HG03139 (cell line): Measurements from ENCODE around the gene LMBR1.
"Not testable (repeated sequence)": the region's sequence is repeated elsewhere in the genome, so short reads cannot be mapped to it uniquely, and the experiment has no call there.

ENCODE experiments used
- ATAC-seq: cut with Tn5 transposase; IDR thresholded peaks from one replicate; pipeline ENCODE4 v1.9.1; 2021; ENCODE audit not compliant: unreplicated experiment

LMBR1 gene, protein sequence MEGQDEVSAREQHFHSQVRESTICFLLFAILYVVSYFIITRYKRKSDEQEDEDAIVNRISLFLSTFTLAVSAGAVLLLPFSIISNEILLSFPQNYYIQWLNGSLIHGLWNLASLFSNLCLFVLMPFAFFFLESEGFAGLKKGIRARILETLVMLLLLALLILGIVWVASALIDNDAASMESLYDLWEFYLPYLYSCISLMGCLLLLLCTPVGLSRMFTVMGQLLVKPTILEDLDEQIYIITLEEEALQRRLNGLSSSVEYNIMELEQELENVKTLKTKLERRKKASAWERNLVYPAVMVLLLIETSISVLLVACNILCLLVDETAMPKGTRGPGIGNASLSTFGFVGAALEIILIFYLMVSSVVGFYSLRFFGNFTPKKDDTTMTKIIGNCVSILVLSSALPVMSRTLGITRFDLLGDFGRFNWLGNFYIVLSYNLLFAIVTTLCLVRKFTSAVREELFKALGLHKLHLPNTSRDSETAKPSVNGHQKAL

GRCh38 chr7:156892821-156893706 is at the start of gene LMBR1:
Gene LMBR1, minus strand, starts transcription at chr7:156893183. Its CDS starts 190 bp downstream, at chr7:156892993.
- ATAC-seq = peak; percentile 65

DNA sequence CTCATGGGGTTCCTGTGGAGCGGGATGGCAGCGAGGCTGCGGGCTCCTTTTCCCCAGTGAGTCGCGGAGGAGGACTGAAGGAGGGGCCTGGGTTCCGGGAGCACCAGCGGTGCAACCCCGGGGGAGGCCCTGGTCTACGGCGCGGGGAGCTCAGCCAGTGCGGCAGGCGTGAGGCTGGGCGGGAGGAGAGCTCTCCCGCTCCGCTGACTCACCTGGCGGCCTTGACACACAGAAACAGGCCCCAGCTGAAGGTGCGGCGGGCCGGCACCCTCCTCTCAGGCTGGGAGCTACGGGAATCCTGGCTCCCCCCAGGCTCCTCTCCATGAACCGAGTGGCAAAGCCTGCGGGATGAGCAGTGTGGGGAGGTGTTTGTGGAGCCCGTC is 49.7 kb upstream of the LMBR1 start:
- ATAC-seq = no peak

- ATAC-seq = no peak
Measured at GRCh38 chr7:156941393-156942182, 48.6 kb upstream of the LMBR1 start.

GRCh38 chr7:156940421-156941122 is 47.6 kb upstream of the LMBR1 start:
- ATAC-seq = no peak

- ATAC-seq = not testable (repeated sequence)
Measured at GRCh38 chr7:156936766-156937165, 43.8 kb upstream of the LMBR1 start.

- ATAC-seq = no peak
Measured at GRCh38 chr7:156935250-156935649, 42.3 kb upstream of the LMBR1 start.

GRCh38 chr7:156932006-156932405 is 39.0 kb upstream of the LMBR1 start:
- no peak for ATAC-seq

- ATAC-seq = no peak
Measured at GRCh38 chr7:156929789-156930539, 37.0 kb upstream of the LMBR1 start.

GRCh38 chr7:156928406-156928747 is 35.4 kb upstream of the LMBR1 start:
- ATAC-seq = no peak

DNA sequence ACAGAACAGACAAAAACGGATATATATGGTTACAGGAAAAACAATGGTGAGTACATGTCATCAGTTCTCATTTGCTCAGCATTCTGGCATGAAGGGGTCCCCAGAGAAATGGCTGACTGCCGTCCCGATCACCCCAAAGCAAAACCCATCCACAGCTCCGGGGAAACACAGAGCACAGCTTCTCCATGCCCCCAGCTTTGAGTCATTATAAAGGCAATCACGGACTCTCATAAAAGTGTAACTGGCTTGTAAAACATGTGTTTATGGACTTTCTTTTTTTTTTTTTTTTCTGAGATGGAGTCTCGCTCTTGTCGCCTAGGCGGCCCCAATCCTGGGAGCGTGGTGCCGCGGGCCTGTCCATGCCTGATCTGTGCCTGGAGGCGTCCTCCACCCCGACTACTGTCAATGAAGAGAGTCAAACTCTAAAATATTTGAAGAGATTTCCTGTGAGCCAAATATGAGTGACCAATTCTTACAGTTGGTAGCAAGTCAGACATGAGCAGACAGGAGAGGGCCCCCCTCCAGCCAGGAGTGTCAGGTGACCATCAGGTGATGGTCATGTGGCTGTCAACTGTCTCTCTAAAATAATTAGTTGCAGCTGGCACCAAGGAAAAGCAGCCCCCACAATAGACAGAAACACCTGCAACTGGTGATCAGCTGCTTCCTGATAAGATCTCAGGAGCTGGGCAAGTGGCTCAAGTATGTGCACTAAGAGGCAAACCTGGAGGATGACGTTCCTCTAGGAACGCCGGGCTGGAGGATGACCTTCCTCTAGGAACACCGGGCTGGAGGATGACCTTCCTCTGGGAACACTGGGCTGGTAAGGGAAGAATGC is 34.8 kb upstream of the LMBR1 start:
- ATAC-seq = no peak

DNA sequence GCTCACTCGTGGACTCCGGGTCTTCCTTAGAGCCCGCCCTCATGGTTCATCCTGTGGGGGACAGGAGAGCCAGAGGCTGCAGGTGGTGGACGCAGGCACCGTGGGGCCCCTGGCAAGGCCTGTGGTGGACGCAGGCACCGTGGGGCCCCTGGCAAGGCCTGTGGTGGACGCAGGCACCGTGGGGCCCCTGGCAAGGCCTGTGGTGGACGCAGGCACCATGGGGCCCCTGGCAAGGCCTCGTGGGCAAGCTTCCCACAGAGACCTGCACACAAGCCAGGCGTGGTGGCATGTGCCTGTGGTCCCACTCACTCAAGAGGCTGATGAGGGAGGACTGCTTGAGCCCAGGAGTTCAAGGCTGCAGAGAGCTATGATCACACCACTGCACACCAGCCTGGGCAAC is 32.8 kb upstream of the LMBR1 start:
- ATAC-seq = not testable (repeated sequence)

DNA sequence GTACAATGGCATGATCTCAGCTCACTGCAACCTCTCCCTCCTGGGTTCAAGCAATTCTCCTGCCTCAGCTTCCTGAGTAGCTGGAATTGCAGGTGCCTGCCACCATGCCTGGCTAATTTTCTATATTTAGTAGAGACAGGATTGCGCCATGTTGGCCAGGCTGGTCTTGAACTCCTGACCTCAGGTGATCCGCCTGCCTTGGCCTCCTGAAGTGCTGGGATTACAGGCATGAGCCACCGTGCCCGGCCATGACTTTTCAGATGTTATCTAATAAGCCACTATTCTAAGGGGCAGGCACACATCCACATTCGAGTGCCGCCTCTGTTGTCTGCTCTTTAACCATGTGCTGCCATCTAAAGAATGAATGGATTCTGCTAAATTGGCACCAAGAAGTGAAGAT is 29.3 kb upstream of the LMBR1 start:
- not testable (repeated sequence) for ATAC-seq

DNA sequence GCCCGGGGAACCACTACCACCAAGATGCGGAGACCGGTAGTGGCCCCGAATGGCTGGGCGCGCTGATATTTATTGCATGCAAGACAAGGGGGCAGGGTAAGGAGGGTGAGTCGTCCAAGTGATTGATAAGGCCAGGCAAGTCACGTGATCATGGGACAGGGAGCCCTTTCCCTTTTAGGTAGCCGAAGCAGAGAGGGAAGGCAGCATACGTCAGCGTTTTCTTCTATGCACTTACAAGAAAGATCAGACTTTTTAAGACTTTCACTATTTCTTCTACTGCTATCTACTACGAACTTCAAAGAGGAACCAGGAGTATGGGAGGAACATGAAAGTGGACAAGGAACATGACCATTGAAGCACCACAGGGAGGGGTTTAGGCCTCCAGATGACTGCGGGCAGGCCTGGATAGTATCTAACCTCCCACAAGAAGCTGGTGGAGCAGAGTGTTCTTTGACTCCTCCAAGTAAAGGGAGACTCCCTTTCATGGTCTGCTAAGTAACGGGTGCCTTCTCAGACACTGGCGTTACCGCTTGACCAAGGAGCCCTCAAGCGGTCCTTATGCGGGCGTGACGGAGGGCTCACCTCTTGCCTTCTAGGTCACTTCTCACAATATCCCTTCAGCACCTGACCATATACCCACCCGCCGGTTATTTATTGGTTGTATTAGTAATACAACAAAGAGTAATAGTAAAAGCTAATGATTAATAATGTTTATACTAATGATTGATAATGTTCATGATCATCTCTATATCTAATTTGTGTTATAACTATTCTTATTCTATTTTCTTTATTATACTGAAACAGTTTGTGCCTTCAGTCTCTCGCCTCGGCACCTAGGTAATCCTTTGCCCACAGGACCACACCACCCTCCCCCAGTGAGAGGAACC is 27.7 kb upstream of the LMBR1 start:
- ATAC-seq = not testable (repeated sequence)

DNA sequence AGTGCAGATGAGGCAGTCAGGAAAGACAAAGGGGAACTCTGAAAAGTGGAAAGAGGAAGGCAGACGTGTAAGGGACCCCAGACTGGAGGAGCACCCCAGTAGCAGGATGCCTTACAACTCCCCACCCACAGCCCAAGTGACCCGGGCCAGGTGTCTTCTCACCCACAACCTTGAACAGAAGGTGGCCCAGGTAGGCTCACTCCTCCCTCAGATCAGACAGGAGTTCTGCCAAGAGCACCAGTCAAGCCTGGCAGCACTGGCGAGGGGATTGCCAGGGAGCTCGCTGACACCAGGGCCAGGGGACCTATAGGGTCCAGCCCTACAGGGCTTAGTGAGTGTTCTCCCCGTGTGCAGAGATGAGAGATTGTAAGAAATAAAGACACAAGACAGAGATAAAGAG is 27.1 kb upstream of the LMBR1 start:
- ATAC-seq = no peak

GRCh38 chr7:156919132-156919713 is 26.2 kb upstream of the LMBR1 start:
- no peak for ATAC-seq

DNA sequence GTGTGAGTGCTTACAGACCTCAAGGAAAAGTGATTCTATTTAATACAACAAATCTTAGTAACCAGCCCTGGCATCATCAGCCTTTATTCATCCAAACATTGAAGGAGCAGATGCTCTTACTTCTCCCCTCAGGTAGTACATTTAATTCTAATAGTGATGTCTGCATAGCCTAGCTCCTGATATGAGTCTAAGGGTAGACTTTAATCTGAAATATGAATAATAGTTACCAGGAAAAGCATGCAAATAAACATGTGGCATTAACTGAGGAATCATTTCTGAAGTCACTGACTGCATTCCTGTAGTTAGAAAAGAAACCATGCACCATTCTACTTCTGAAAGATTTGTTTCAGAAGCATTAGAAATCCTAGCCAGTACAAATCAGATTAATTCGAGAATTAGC is 25.7 kb upstream of the LMBR1 start:
- ATAC-seq = no peak

GRCh38 chr7:156909574-156910252 is 16.7 kb upstream of the LMBR1 start:
- not testable (repeated sequence) for ATAC-seq
